Stimulated activated CD4-positive, alpha-beta T cell treated with anti-CD3 and anti-CD28 coated beads, TNF-alpha, amount 100 ng/mL, for 4 hours (primary cell): Measurements from ENCODE around the gene ZFP36L1.

Experiments
- DNase-seq, 3 experiments: peaks; one replicate each; pipeline ENCODE4 v3.0.0-alpha.2; 2020; ENCODE audit warnings: low read depth in 3 of 3

Gene ZFP36L1

GRCh38 chr14:68816183-68816942 is 23.5 kb upstream of the ZFP36L1 start:
- peak; percentile 81 to 83 (median 83) for DNase-seq

GRCh38 chr14:68815298-68816182 is 22.7 kb upstream of the ZFP36L1 start:
- no peak for DNase-seq

- peak in 1 of 3 experiments; percentile 34 for DNase-seq
These were observed 21.9 kb upstream of the ZFP36L1 start for GRCh38 chr14:68814539-68815297.

GRCh38 chr14:68814238-68814538 is 21.3 kb upstream of the ZFP36L1 start:
- no peak for DNase-seq

- DNase-seq: no peak
These were observed 20.5 kb upstream of the ZFP36L1 start for GRCh38 chr14:68813318-68813838.

- no peak for DNase-seq
These were observed 18.3 kb upstream of the ZFP36L1 start for GRCh38 chr14:68811171-68811570.

- DNase-seq: no peak
These were observed 17.6 kb upstream of the ZFP36L1 start for GRCh38 chr14:68810173-68811153.

- no peak for DNase-seq
These were observed 16.7 kb upstream of the ZFP36L1 start for GRCh38 chr14:68809524-68809923.

- DNase-seq: no peak
These were observed 16.0 kb upstream of the ZFP36L1 start for GRCh38 chr14:68808696-68809480.

GRCh38 chr14:68807987-68808386 is 15.1 kb upstream of the ZFP36L1 start:
- DNase-seq: no peak

- DNase-seq: no peak
These were observed 14.3 kb upstream of the ZFP36L1 start for GRCh38 chr14:68807148-68807600.

- no peak for DNase-seq
These were observed 13.8 kb upstream of the ZFP36L1 start for GRCh38 chr14:68806526-68807147.

- no peak for DNase-seq
These were observed 12.5 kb upstream of the ZFP36L1 start for GRCh38 chr14:68805414-68805813.

- DNase-seq: no peak
These were observed 8.8 kb upstream of the ZFP36L1 start for GRCh38 chr14:68801631-68802030.

- no peak for DNase-seq
These were observed 8.1 kb upstream of the ZFP36L1 start for GRCh38 chr14:68800953-68801352.

- no peak for DNase-seq
These were observed 7.5 kb upstream of the ZFP36L1 start for GRCh38 chr14:68800390-68800789.

GRCh38 chr14:68798621-68799020 is 5.8 kb upstream of the ZFP36L1 start:
- DNase-seq: no peak

- DNase-seq: no peak
These were observed 4.3 kb upstream of the ZFP36L1 start for GRCh38 chr14:68797121-68797670.

GRCh38 chr14:68796418-68797101 is 3.7 kb upstream of the ZFP36L1 start:
- no peak for DNase-seq
